ENCODE measurements around the gene OR3A1.

GRCh38 chr17:3256575-3256974 lies 41.6 kb downstream of the OR3A1 start:
- TF ChIP-seq CTCF (IDR thresholded peaks at IDR 0.05; ENCODE audit: borderline replicate concordance, extremely low read depth, low read length, poor library complexity, severe bottlenecking) (no peak), EZH2 (IDR thresholded peaks at IDR 0.05; ENCODE audit: borderline replicate concordance, low read depth, low read length, severe bottlenecking) (no peak)
